Measurements from ENCODE around the gene SDCBP2.

Gene SDCBP2

GRCh38 chr20:1328680-1329330 is at the start of gene SDCBP2:
SDCBP2 (minus strand) TSS chr20:1329139; CDS start chr20:1320416, 8,723 bp downstream.
- DNase-seq (ENCODE audit: low read depth), result no peak

GRCh38 chr20:1378735-1379125 is 49.8 kb upstream of the SDCBP2 start:
- DNase-seq (ENCODE audit: low read depth), result no peak

- DNase-seq (ENCODE audit: low read depth), result no peak
These were observed 49.2 kb upstream of the SDCBP2 start for GRCh38 chr20:1377984-1378734.

- DNase-seq (ENCODE audit: low read depth), result no peak
These were observed 48.5 kb upstream of the SDCBP2 start for GRCh38 chr20:1377341-1377871.

GRCh38 chr20:1376408-1377270 is 47.7 kb upstream of the SDCBP2 start:
- no peak for DNase-seq (ENCODE audit: low read depth)

- no peak for DNase-seq (ENCODE audit: low read depth)
These were observed 47.1 kb upstream of the SDCBP2 start for GRCh38 chr20:1376007-1376406.

- DNase-seq (ENCODE audit: low read depth), result no peak
These were observed 46.6 kb upstream of the SDCBP2 start for GRCh38 chr20:1375515-1375914.

- no peak for DNase-seq (ENCODE audit: low read depth)
These were observed 45.3 kb upstream of the SDCBP2 start for GRCh38 chr20:1374246-1374645.

GRCh38 chr20:1373614-1374013 is 44.7 kb upstream of the SDCBP2 start:
- no peak for DNase-seq (ENCODE audit: low read depth)

GRCh38 chr20:1373036-1373435 is 44.1 kb upstream of the SDCBP2 start:
- no peak for DNase-seq (ENCODE audit: low read depth)

- DNase-seq (ENCODE audit: low read depth), result no peak
These were observed 43.0 kb upstream of the SDCBP2 start for GRCh38 chr20:1371830-1372539.

- DNase-seq (ENCODE audit: low read depth), result no peak
These were observed 42.4 kb upstream of the SDCBP2 start for GRCh38 chr20:1371202-1371782.

- DNase-seq (ENCODE audit: low read depth), result no peak
These were observed 41.7 kb upstream of the SDCBP2 start for GRCh38 chr20:1370548-1371110.

- DNase-seq (ENCODE audit: low read depth), result no peak
These were observed 41.0 kb upstream of the SDCBP2 start for GRCh38 chr20:1369970-1370369.

- DNase-seq (ENCODE audit: low read depth), result no peak
These were observed 39.7 kb upstream of the SDCBP2 start for GRCh38 chr20:1368448-1369199.

GRCh38 chr20:1367479-1367878 is 38.5 kb upstream of the SDCBP2 start:
- DNase-seq (ENCODE audit: low read depth), result no peak

GRCh38 chr20:1364106-1364505 is 35.2 kb upstream of the SDCBP2 start:
- DNase-seq (ENCODE audit: low read depth), result no peak

- DNase-seq (ENCODE audit: low read depth), result no peak
These were observed 34.6 kb upstream of the SDCBP2 start for GRCh38 chr20:1363522-1363921.

GRCh38 chr20:1362484-1362883 is 33.5 kb upstream of the SDCBP2 start:
- DNase-seq (ENCODE audit: low read depth), result no peak

- no peak for DNase-seq (ENCODE audit: low read depth)
These were observed 31.3 kb upstream of the SDCBP2 start for GRCh38 chr20:1360094-1360846.

All from activated T-helper 1 cell treated with Interleukin-2 at 50 U/mL for 16 hours (primary cell).